ENCODE data around the gene MYL11.

The MYL11 gene

GRCh38 chr16:30354423-30355143, 20.0 kb upstream of the MYL11 start:
- DNase-seq: peak; percentile 28

- peak; percentile 98 for DNase-seq
Observed at GRCh38 chr16:30355144-30355953, 19.3 kb upstream of the MYL11 start, which contains the start of gene CD2BP2. Gene CD2BP2 (minus strand): TSS chr16:30355308. CDS start chr16:30354681, 627 bp downstream.

GRCh38 chr16:30355954-30356308, 18.7 kb upstream of the MYL11 start:
- DNase-seq: no peak

- peak; percentile 59 for DNase-seq
Observed at GRCh38 chr16:30356401-30357084, 18.1 kb upstream of the MYL11 start.

- DNase-seq: peak; percentile 25
Observed at GRCh38 chr16:30357085-30357714, 17.4 kb upstream of the MYL11 start.

- peak; percentile 17 for DNase-seq
Observed at GRCh38 chr16:30357715-30358576, 16.7 kb upstream of the MYL11 start.

- DNase-seq: peak; percentile 22
Observed at GRCh38 chr16:30358577-30358936, 16.0 kb upstream of the MYL11 start.

GRCh38 chr16:30358990-30359870, 15.4 kb upstream of the MYL11 start:
- DNase-seq: peak; percentile 33

- DNase-seq: peak; percentile 13
Observed at GRCh38 chr16:30359871-30360170, 14.8 kb upstream of the MYL11 start.

- no peak for DNase-seq
Observed at GRCh38 chr16:30361180-30361579, 13.4 kb upstream of the MYL11 start.

- DNase-seq: no peak
Observed at GRCh38 chr16:30365200-30365599, 9.4 kb upstream of the MYL11 start.

- no peak for DNase-seq
Observed at GRCh38 chr16:30366511-30366910, 8.1 kb upstream of the MYL11 start.

- DNase-seq: no peak
Observed at GRCh38 chr16:30367349-30368009, 7.1 kb upstream of the MYL11 start.

- DNase-seq: no peak
Observed at GRCh38 chr16:30368122-30368791, 6.3 kb upstream of the MYL11 start.

- DNase-seq: no peak
Observed at GRCh38 chr16:30368792-30369090, 5.9 kb upstream of the MYL11 start.

GRCh38 chr16:30369091-30369937, 5.3 kb upstream of the MYL11 start:
- DNase-seq: no peak

- DNase-seq: no peak
Observed at GRCh38 chr16:30369938-30370455, 4.6 kb upstream of the MYL11 start.

GRCh38 chr16:30370456-30371247, 4.0 kb upstream of the MYL11 start, which contains the start of gene TBC1D10B:
Gene TBC1D10B (minus strand): TSS chr16:30370494. CDS start chr16:30370183, 311 bp downstream.
- DNase-seq: peak; percentile 100

Data from left hindlimb (tissue), 1 donor.